Osteoblast (primary cell): ENCODE results near the gene NT5C2. TPM values are rescaled to one million over a fixed set of nuclear protein-coding genes. Genes with fewer than 3 reads are reported as not detected.

Experiments used
- DNase-seq: peaks from one replicate; pipeline ENCODE4 v3.0.0; 2011; ENCODE audit warnings: low spot score, mixed read lengths; ENCODE audit not compliant: insufficient read length; ENCODE audit errors: missing footprints
- H2AFZ ChIP-seq: 2 replicates; pipeline ENCODE4 v1.6.0; 2011; ENCODE audit warnings: mild to moderate bottlenecking, low read length
- H3K27ac ChIP-seq: 2 replicates; pipeline ENCODE4 v1.5.1; 2011; ENCODE audit warnings: mild to moderate bottlenecking, low read depth, low read length, moderate library complexity
- H3K27me3 ChIP-seq: 2 replicates; pipeline ENCODE4 v1.6.0; 2012; ENCODE audit warnings: mild to moderate bottlenecking, control low read depth, inconsistent platforms, low read length, moderate library complexity; ENCODE audit not compliant: insufficient read depth
- H3K36me3 ChIP-seq: 2 replicates; pipeline ENCODE4 v1.5.1; 2011; ENCODE audit warnings: mild to moderate bottlenecking, low read length, control low read depth, moderate library complexity; ENCODE audit not compliant: insufficient read depth
- H3K4me1 ChIP-seq: 2 replicates; pipeline ENCODE4 v1.5.1; 2011; ENCODE audit warnings: mild to moderate bottlenecking, low read length, control low read depth, moderate library complexity; ENCODE audit not compliant: insufficient read depth
- H3K4me2 ChIP-seq: 2 replicates; pipeline ENCODE4 v1.6.0; 2011; ENCODE audit warnings: mild to moderate bottlenecking, low read length; ENCODE audit not compliant: insufficient read depth
- H3K4me3 ChIP-seq: fragments of 200-600 bp; sonication (generic); 3 replicates; pipeline ENCODE4 v1.5.1; 2012; ENCODE audit warnings: mild to moderate bottlenecking, low read length, inconsistent platforms; ENCODE audit not compliant: insufficient read depth
- H3K79me2 ChIP-seq: 2 replicates; pipeline ENCODE4 v1.6.0; 2012; ENCODE audit warnings: mild to moderate bottlenecking, low read length, control low read depth, inconsistent platforms; ENCODE audit not compliant: insufficient read depth
- H3K9me3 ChIP-seq: 2 replicates; pipeline ENCODE4 v1.5.1; 2011; ENCODE audit warnings: low read depth, low read length, control low read depth
- H4K20me1 ChIP-seq: 2 replicates; pipeline ENCODE4 v1.6.0; 2012; ENCODE audit warnings: mild to moderate bottlenecking, low read length, control low read depth; ENCODE audit not compliant: insufficient read depth
- total RNA-seq: library from RNA; depleted of rRNA; stranded (reverse); fragments of >200 nt; gene quantifications from 2 replicates; pipeline ENCODE4 v1.2.3, GENCODE V29; 2012
- TF ChIP-seq, protein P1 (sequence below): IDR thresholded peaks from 2 replicates; pipeline ENCODE4 v1.5.1; 2011; ENCODE audit warnings: mild to moderate bottlenecking, low read depth, low read length, moderate library complexity; ENCODE audit errors: extremely low read depth

Gene NT5C2
- total RNA-seq, 1 donor, result 94.1 TPM

DNA sequence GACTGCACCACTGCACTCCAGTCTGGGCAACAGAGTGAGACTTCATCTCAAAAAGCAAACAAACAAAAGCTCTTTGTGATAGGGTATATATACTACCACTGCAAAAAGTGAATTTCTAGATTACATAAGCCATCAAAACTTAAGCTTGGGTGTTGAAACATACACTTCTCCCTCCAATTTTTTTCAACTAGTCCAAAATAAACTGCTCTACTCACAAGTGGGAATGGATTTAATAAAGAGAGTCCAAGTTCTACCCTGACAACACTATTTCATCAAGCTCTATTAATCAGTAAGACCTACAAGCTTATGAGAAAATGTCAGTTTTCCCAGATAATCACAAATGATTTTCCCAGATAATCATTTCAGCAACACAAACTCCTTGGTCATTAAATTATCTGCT lies 82.7 kb downstream of the NT5C2 start:
- Histone ChIP-seq H2AFZ (no peak overlapping the region), H3K79me2 (peaks cover 55% of the 10 kb centered on the region), H3K9me3 (no peaks in the 10 kb centered on the region), H3K27me3 (no peaks in the 10 kb centered on the region), H3K4me3 (no peak overlapping the region), H3K4me2 (no peak overlapping the region), H3K27ac (no peak overlapping the region), H3K4me1 (peaks cover 16% of the 10 kb centered on the region), H4K20me1 (peaks cover 13% of the 10 kb centered on the region), H3K36me3 (peaks cover 9% of the 10 kb centered on the region)
- TF ChIP-seq, protein P1, sequence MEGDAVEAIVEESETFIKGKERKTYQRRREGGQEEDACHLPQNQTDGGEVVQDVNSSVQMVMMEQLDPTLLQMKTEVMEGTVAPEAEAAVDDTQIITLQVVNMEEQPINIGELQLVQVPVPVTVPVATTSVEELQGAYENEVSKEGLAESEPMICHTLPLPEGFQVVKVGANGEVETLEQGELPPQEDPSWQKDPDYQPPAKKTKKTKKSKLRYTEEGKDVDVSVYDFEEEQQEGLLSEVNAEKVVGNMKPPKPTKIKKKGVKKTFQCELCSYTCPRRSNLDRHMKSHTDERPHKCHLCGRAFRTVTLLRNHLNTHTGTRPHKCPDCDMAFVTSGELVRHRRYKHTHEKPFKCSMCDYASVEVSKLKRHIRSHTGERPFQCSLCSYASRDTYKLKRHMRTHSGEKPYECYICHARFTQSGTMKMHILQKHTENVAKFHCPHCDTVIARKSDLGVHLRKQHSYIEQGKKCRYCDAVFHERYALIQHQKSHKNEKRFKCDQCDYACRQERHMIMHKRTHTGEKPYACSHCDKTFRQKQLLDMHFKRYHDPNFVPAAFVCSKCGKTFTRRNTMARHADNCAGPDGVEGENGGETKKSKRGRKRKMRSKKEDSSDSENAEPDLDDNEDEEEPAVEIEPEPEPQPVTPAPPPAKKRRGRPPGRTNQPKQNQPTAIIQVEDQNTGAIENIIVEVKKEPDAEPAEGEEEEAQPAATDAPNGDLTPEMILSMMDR, result no peak
- no peak for DNase-seq

DNA sequence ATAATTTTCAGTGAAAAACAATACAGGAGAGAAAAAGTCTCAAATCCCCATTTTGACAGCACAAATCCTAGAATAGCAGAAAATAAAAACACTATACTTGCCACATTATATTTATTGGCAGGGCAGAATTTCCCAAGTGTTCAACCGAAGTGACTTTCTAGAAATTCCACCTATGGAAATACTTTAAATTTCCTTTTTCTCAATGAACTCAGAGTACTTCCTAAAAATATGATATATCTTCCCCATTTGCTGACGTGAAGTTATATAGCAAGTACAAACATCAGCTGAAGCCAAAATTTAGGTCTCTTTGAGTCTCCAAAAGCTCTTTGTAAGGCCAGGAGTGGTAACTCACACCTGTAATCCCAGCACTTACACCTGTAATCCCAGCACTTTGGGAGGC lies 83.3 kb downstream of the NT5C2 start:
- H3K36me3 ChIP-seq, result peaks cover 15% of the 10 kb centered on the region
- no peak for DNase-seq
- no peak overlapping the region for H3K4me2 ChIP-seq
- H3K9me3 ChIP-seq, result no peaks in the 10 kb centered on the region
- H3K79me2 ChIP-seq, result peaks cover 51% of the 10 kb centered on the region
- no peak overlapping the region for H2AFZ ChIP-seq
- peaks cover 16% of the 10 kb centered on the region for H3K4me1 ChIP-seq
- no peaks in the 10 kb centered on the region for H3K27me3 ChIP-seq
- peaks cover 13% of the 10 kb centered on the region for H4K20me1 ChIP-seq
- no peak overlapping the region for H3K4me3 ChIP-seq
- no peak overlapping the region for H3K27ac ChIP-seq
- TF ChIP-seq, protein P1, result no peak

DNA sequence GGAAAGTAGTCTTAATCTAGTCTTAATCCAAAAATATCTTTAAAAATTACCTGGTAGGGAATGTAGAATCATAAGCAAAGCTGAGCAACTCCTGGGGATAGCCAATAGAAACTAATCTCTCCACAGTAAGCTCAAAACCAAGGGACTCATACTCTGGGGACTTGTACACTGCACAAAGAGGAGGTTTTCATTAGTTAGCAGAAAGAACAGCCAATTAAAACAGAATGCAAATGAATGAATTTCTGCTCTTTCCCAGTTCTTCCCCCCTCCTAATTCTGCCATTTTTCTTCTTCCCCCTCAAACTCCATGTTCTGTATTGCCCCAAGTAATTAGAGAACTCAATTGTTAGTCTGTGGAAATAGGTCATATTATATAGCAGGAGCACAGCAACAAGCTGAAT lies 86.5 kb downstream of the NT5C2 start:
- TF ChIP-seq, protein P1, result no peak
- H3K36me3 ChIP-seq, result peaks cover 34% of the 10 kb centered on the region
- H2AFZ ChIP-seq, result no peak overlapping the region
- H3K79me2 ChIP-seq, result peaks cover 34% of the 10 kb centered on the region
- no peak overlapping the region for H3K27ac ChIP-seq
- no peak overlapping the region for H3K4me2 ChIP-seq
- DNase-seq, result no peak
- H3K4me1 ChIP-seq, result peaks cover 7% of the 10 kb centered on the region
- peaks cover 10% of the 10 kb centered on the region for H4K20me1 ChIP-seq
- H3K4me3 ChIP-seq, result no peak overlapping the region
- no peaks in the 10 kb centered on the region for H3K27me3 ChIP-seq
- no peaks in the 10 kb centered on the region for H3K9me3 ChIP-seq

DNA sequence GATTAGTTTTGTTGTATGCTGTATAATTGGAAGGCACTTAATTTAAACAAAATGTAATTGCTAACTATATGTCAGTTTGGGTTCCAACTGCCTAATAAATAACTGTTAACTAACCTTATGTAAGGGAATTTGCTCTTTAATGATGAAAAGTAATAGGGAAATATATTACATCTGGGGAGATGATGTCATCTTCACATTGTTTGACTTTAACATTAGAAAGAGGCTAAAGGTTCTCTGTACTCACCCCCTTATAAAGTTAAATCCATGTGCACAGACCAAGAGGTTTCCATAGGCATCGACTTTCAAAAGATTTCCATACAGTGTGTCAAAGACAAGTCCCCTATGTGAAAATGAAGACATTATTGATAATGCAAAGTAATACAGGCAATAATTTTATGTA lies 87.6 kb downstream of the NT5C2 start:
- H4K20me1 ChIP-seq, result peaks cover 2% of the 10 kb centered on the region
- no peak overlapping the region for H2AFZ ChIP-seq
- TF ChIP-seq, protein P1, result no peak
- H3K4me3 ChIP-seq, result no peak overlapping the region
- H3K9me3 ChIP-seq, result no peaks in the 10 kb centered on the region
- no peaks in the 10 kb centered on the region for H3K27me3 ChIP-seq
- H3K4me2 ChIP-seq, result no peak overlapping the region
- H3K36me3 ChIP-seq, result peaks cover 42% of the 10 kb centered on the region
- DNase-seq, result no peak
- H3K4me1 ChIP-seq, result no peaks in the 10 kb centered on the region
- H3K79me2 ChIP-seq, result peaks cover 28% of the 10 kb centered on the region
- H3K27ac ChIP-seq, result no peak overlapping the region
